Thyroid gland (tissue), 4 donors: ENCODE measurements around the gene DIP2C.

Experiments
- CTCF ChIP-seq, 6 experiments: fragments of 200-600 bp in 3 of 6; fragments of 450-650 bp in 3 of 6; sonication (generic) in 3 of 6; IDR thresholded peaks; one replicate each; pipeline ENCODE4 v1.5.1; 2016 to 2019; ENCODE audit warnings: antibody characterized with exemption in 6 of 6, mild to moderate bottlenecking in 2 of 6, inconsistent platforms in 1 of 6, moderate library complexity in 1 of 6
- POLR2A ChIP-seq, 2 donors: fragments of 450-650 bp; IDR thresholded peaks; one replicate each; pipeline ENCODE4 v1.6.1; 2017; ENCODE audit warnings: antibody characterized with exemption in 2 of 2, mild to moderate bottlenecking in 2 of 2, moderate library complexity in 1 of 2

DNA sequence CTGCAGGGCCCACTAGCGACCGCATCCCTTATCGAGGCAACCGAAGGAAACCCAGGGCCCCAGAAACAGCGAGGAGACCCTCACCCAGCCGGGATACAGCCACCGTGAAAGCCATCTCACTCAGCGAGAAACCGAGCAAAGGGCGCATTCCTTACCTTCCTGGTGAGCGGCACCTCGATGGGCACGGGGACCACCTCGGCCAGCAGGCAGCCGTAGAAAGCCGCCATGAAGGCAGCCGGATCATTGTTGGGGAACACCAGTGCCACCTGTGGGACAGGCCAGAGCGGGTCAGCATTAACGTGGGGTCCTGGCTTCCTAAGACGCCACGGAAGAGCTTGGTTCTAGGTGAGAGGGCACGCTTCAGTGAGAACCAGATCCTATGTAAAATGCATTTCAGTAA is 290.5 kb downstream of the DIP2C start:
- TF ChIP-seq CTCF (IDR thresholded peaks at IDR 0.05) (no peak), POLR2A (IDR thresholded peaks at IDR 0.05) (no peak)
